GM20431 (cell line): Measurements from ENCODE around the gene TPM1.

Experiments
- in situ Hi-C: fragments of 300-500 bp; cut with MseI, MboI; formaldehyde crosslinking; loops from one replicate; pipeline ENCODE4 v1.15.0; 2020; ENCODE audit warnings: low sequenced_read_pairs; ENCODE audit not compliant: unreplicated experiment

Gene TPM1

DNA sequence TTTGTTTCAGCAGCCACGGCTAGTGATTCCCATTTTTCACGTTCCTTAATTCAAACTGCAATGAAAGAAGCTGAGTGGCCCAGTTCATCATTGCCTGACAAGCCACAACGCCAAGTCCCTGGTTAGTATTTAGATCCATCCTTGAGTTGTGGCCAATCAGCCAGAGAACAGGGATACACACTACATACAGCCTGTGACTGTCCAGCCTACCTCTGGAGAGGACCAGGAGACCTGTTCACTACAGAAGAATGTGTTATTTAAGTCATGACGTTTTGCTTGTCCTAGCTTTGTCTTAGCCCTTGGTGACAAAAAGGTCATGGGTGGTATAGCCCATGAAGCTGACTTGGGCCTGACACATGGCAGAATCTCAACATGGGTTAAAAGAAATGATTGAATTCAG is 2.7 kb upstream of the TPM1 start:
- in situ Hi-C loops: no loop called here

- in situ Hi-C loops: no loop called here
Measured at GRCh38 chr15:63040509-63040908, 2.0 kb upstream of the TPM1 start.

GRCh38 chr15:63040954-63041353 is 1.6 kb upstream of the TPM1 start:
- in situ Hi-C loops: no loop called here

- in situ Hi-C loops: no loop called here
Measured at GRCh38 chr15:63041402-63041973, 1.1 kb upstream of the TPM1 start.

GRCh38 chr15:63042877-63043334 is 359 bp downstream of the TPM1 start:
- in situ Hi-C loops: no loop called here

DNA sequence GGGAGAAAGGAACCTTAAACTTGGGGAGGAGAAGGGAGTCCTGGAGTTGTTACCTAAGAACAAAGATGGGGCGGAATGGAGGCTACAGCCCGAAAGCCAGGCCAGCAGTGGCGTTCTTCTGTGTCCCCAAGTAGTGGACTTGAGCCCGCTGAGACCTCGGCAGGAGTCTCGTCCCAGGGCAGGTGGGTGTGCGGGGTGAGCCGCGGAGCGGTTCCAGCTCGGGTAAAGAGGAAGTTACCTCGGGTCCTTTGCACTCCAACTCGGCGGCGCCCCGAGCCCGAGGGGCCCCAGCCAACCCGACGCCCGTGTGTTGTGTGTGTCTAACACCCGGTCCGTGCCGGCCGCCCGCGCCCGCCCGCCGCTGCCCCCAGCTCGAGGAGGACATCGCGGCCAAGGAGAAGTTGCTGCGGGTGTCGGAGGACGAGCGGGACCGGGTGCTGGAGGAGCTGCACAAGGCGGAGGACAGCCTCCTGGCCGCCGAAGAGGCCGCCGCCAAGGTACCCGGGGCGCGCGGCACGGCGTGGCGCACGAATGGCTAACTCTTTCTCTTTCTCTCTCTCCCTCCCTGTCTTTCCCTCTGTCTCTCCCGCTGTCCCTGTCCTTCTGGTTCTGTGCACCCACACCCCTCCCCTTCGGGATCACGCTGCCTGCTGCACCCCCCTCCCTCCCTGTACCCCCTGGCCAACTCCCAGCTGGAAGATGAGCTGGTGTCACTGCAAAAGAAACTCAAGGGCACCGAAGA is 959 bp downstream of the TPM1 start:
- in situ Hi-C loops: no loop called here

DNA sequence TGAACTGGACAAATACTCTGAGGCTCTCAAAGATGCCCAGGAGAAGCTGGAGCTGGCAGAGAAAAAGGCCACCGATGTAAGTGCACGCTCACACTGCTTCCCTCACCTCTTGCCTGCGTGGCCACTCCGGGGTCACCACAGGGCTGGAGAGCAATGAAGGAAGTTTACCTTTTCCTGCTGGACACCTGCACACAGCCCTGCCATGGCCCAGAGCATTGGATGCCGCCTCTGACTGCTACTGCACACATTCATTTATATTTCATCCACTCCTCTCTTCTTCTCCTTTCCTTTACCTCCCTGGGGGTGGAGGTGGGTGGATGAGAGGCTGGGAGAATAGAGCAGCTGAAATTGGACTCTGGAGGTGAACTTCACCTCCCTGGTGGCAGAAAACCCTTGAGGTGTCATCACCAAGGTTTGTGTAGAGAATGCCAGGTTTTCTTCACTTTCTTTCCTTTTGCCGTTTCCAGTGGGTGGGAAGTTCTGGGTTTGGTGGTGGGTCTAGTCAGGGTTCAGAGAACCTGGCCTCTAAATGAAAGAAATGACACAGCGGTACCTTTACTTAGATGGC is 1.6 kb downstream of the TPM1 start:
- in situ Hi-C loops: no loop called here

DNA sequence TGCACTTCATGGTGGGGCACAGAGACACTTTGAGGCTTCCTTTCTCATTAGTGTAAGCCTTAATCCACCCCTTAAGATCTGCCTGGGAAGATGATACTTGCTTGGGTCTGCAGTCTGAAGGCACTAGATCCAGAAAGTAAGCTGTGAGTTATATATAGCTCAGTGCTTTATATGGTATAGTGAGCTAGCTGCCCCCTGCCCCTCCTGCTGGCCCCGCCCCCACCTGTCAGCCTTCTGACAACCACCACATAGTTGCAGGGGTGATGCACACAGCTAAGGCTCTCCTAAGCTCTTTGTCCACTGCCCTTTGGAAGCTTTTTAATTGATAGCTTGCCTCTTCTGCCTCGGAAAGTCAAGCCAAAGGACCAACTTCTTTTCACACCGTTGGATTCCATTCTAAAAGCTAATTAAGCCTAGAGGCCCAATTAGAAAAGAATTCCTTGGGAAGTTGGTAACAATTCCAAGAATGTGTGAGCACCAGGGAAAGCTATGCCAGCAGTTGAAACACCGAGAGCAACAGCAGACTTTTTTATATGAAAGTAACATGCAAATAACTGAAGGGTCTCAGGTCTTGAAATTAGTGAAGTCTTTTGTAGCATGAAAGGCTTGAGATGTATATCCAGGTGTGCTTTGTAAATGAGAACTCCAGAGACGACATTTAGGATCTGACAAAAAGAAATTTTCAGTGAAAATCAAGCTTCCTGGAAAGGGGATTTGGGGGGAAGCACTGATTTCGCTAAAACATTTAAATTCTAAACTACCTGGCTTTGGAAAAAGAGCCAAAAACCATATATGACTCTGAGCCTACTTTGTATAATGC is 2.3 kb downstream of the TPM1 start:
- in situ Hi-C loops: no loop called here

- in situ Hi-C loops: no loop called here
Measured at GRCh38 chr15:63045465-63045840, 2.9 kb downstream of the TPM1 start.

DNA sequence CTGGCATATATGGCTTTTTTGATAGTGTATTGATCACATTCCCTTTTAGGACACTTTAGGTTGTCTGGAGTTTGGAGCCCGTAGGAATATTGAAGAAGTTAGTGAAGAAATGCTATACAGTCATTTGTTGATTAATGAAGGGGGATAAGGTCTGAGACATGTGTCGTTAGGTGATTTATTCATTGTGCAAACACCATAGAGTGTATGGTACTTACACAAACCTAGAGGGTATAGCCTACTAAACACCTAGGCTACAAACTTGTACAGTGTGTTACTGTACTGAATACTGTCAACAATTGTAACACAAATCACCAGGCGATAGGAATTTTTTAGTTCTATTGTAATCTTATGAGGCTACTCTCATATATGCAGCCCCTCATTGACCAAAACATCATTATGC is 3.3 kb downstream of the TPM1 start:
- in situ Hi-C loops: no loop called here

DNA sequence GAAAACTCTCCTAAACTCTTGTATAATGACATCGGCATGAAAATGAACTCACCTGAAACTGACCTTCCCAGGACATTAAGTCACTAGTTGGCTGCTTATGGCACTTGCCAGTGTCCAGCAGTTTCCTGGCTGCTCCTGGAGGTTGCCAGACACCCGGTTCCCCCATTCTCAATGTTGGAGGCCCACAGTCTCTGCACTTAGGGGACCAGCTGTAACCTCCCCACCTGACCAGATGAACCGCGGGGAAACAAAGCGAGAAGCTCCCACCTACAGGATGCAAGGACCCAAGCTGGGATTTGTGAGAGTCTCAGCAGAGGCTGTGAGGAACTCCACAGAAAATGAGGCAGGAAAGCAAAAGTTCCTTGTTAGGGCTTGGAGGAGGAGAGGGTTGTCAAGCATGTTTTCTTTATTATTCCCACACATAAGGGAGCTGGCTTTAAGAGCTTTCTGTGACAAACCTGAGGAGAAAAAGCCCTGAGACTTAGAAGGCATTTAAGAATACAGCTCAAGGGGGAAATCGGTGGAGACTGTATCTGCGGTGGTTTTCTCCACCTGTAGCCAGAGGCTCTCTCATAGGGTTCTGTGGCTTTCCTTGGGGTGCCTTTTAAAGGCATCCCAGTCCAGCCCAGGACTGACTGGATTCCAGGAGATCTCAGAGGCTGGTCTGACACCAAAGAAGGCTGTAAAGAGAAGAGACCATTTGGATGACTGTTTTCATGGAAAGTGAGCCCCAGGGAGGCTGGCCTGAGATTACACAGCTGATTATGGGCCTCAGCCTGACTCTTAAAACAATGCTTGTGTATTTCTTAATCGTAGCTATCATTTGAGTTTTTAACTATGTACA is 4.6 kb downstream of the TPM1 start:
- in situ Hi-C loops: no loop called here

DNA sequence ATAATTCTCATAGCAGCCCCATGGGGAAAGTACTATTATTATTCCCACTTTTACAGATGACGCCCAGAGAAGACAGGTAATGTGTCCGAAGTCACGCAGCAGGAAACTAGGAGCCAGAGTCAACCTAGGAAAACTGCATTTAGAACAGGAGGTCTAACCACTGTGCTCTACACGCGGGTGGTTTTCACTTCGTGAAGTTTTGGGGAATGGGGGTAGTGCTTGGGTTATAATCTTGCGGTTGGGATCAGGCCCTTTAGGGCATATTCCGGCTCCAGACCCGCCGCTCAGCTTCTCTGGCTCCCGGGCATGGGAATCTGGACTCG is 5.2 kb downstream of the TPM1 start:
- in situ Hi-C loops: no loop called here

DNA sequence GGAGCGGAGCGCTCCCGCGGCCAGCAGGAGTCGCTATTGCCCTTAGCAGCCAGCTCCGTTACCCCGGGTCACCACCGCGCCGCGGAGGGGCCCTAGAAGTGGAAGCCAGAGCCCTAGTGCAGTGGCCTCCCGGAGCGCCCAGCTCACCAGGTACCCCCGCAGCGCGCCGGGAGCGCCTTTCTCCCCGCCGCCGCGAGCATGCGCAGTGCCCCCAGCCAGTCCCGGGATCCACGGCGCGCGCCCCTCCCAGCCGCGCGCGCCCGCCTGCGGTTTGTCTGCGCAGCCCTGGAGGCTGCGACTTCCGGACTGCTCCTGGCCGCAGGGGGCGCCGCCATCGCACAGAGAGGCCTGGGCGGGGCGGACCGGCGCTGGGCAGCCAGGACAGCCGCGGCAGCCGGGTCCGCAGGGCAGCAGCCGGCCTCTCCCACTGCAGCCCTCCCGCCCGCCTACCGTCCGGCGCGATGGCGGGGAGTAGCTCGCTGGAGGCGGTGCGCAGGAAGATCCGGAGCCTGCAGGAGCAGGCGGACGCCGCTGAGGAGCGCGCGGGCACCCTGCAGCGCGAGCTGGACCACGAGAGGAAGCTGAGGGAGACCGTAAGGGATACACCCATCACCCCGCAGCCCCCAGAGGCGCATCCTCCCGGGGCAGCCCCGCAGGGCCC is 5.7 kb downstream of the TPM1 start:
- in situ Hi-C loops: no loop called here

GRCh38 chr15:63048776-63049665 is 6.5 kb downstream of the TPM1 start:
- in situ Hi-C loops: no loop called here

DNA sequence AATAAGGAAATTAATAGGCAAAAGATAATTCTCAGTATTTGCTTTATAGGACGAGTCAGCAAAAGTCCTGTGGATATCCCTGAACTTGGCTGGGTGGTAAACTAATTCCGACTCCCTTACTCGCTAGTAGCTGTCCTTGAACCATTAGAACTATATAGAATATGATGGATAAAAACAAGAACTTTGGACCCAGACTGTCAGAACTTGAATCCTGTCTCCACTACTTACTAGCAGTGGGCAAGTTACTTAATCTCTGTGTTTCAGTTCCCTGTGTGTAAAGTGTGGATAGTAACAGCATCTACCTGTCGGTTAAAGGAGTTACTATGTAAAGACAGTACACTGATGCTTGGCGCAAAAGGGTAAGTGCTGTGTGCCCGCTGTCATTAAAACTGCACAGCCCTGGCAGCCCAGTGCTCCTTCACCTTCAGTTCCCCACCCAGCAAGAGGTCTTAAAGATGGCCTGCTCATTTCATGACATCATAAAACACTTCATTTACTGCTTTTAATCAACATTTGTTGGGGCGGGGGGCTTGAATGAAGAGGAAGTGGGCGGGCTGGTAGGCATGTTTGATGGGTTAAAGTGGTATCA is 7.3 kb downstream of the TPM1 start:
- in situ Hi-C loops: no loop called here

DNA sequence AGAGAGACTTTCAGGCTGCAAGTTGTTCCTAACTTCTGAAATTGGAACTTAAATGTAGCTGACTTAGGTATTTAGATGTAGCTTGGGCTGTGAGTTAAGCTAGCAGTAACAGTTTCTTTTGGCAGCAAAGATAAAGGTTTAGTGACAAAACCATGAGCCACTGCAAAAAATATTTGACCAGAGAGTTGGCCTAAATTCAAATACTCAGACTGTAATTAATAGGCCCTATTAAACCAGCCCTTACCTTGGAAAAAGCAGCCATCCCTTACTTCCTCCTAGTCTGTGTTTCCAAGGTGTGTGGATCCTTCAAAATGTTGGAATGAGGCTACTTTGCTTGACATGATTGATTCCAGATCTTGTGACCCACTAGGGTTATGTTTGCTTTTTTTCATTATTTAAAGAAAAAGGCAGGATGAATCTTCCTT is 8.2 kb downstream of the TPM1 start:
- in situ Hi-C loops: no loop called here

DNA sequence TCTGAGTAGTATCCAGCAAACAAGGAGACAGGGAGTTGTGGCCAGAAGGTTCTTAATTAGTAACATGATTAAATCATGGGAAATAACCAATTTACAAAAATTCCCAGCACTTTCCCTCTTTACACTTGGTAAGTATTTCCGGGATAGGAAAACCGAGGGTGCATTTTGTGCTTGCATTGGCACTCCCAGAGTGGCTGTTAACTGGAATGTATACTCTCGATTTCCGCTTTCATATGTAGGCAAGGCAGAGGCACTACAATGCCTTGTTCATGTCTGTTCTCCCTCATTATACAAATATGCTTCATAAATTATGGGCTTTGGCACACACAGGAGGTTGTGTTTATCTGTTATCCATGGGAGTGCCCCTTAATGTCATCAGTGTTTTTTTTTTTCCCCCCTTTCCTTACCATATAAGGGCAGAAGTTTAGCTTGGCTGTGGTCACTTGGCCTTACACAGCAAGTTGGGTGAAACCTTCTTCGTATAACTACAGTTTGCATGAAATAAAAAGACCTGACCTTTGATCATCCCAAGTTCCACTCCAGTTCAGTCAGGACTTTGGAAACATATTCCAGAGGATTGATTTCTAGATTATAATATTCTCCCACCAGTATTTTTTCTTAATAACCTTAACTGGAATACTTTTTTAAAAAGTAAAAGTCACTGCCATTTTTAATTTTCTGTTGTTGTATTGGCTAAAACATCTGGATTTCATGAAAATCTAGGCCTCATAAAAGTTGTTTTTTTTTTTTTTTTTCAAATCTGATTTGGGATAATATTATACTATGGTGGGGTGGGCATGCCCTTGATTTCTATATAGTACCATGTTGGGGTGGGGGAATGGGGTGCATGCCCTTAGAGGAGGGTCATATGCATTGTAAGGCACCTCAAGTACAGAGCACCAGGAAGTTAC is 8.9 kb downstream of the TPM1 start:
- in situ Hi-C loops: no loop called here
